Glomerular visceral epithelial cell (primary cell): ENCODE data around the gene NAPA.

ENCODE experiments used
- DNase-seq: peaks from one replicate; pipeline ENCODE4 v3.0.0-alpha.2; 2016; ENCODE audit errors: extremely low spot score

The NAPA gene

DNA sequence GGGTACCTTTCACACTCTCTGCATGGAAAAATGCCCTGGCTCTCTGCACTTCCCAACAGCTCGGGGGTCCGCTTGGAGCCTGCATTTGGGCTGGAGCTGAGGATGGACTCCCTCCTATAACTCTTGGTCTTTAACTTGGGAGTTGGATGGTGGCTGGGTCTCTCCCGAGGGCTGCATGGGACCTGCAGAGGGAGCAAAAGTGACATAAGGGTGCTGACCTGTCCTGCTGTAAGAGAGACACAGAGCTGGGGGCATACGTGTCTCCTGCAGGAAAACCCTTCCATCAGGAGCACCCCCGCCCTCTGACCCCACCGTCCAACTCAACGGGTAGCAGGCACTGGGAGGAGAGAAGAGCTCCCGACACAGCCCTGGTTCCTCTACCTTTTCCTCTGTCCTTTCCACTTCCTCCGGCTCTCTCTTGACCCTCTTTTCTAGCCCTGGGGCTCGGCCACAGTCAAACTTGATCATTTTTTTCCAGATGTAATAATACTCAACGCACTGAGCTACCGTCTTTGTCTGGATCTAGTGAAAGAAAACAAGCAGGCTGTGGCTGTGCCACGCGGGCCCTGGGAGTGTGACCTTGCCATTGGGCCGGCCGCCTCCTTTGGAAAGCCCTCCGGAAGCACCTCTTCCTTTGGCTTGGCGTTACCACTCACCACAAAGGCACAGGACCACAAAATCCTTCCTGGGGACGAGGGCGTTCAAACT lies 6.8 kb upstream of the NAPA start:
- DNase-seq: no peak

DNA sequence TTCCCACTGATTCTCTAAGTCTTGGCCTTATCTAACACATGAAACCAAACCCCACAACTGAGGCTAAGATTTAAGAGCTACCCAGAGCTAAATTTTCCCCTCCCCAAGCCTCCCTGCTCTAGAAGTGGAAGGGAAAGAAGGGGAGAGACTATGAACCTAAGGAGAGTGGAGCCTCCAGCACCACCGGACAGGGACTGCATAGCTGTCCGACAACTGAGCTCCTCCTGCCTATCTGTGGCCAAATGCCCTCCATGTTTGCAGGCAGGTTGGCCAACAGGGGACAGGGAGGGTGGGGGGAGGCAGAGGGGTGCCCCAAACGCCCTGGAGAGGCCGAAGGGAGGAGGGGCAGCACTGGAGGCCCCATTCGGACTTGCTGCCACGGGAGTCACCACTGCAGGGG lies 6.0 kb upstream of the NAPA start:
- DNase-seq: no peak

DNA sequence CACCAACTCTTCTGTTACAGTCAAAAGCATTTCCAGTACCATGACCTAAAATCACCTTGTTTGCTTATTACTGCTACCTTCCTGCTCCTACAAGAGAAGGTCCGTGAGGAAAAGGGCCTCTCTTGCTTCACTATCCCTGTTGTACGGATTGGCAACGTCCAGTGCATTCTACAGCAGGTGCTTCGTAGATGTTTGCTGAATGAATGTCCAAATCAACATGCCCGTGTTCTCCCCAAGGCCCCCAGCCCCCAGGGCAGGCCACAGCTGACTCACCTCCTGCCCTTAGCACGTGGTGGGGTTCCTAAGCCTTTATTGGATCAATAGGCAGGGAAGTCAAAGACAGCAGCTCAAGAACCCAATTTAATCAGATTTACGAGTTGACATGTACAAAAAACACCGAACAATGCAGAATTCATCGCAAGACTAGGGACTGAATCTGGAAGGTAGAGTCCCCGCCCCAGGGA lies 5.5 kb upstream of the NAPA start:
- no peak for DNase-seq

DNA sequence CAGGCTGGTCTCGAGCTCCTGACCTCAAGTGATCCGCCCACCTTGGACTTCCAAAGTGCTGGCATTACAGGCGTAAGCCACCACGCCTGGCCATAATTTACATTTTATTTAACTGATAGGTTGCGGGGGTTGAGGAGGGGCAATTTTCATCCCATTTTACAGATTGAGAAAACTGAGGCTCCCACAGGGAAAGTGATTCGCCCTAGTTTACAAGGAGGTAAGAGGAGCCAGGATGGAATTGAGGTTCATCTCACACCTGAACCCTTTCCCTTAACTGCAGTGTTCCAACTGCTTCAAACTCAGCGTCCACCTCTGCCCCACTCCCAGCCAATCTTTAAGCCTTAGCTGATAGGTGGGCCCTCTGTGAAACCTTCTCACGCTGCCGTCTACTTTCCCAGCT lies 4.0 kb upstream of the NAPA start:
- no peak for DNase-seq

DNA sequence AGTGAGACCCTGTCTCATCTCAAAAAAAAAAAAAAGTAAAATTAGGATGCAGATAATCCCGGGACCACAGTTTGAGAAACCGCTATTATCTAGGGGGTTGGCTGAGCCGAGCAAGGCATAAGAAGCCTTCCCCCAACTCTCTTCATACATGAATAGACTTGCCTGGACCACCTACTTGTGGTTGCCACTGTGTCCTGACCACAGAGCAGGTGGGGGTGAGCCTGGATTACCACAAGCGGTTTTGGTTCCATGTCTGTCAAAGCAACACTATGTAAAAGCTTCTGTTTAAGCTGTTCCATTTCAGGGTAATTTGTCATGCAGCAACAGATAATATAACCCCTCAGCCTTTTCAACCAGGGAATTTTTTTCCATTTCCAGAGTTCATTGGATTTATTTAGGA lies 3.3 kb upstream of the NAPA start:
- DNase-seq: peak; percentile 82

DNA sequence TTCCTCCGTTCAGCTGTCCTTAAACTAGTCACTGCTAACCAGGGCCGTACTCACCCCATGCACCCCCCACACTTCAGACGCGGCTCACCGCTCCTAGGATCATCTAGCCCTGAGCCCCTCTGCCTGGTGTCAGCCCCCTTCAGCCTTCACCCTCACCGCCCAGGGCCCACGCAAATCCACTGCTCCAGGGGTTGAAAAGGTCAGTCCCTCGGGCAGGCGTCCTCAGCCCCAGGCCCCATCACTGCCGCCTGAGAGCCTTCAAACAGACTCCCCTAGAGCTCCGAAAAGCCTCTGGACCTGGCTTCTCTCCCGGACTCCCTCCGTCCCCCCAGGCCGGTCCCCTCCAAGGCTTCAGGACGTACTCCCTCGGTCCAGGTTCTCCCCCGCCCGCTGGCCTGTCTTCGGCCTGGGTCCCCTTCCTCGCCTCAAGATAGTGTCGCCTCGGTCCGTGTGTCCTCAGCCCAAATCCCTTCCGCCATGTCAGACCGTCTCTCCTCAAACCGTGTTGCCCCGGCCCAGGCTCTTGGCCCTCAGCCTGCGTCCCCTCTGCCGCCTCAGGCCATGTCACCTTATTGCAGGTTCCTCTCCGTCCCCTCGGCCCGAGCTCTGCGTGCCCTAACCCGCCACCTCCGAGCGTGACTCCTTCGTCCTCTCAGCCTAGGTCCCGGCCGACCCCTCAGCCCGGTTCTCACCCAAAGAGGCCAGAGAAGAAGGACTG lies 553 bp downstream of the NAPA start:
- DNase-seq: no peak

DNA sequence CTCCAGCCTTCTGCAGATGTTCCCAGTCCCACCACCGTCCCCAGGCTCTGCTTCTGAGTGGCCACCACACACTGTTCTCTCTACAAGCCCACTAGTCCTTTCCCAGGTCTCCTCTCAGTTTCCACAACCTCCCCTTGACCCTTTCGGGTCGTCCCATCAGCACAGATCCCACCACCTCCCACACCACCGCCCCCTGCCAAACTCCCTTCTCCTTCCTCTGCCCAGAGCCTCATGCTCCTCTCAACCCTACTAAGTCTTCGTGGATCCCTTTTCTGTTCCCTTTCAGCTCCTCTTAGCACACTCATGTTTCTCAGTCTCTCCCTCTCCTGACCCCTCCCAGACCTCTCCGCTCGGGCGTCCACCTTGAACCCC lies 1.9 kb downstream of the NAPA start:
- no peak for DNase-seq

DNA sequence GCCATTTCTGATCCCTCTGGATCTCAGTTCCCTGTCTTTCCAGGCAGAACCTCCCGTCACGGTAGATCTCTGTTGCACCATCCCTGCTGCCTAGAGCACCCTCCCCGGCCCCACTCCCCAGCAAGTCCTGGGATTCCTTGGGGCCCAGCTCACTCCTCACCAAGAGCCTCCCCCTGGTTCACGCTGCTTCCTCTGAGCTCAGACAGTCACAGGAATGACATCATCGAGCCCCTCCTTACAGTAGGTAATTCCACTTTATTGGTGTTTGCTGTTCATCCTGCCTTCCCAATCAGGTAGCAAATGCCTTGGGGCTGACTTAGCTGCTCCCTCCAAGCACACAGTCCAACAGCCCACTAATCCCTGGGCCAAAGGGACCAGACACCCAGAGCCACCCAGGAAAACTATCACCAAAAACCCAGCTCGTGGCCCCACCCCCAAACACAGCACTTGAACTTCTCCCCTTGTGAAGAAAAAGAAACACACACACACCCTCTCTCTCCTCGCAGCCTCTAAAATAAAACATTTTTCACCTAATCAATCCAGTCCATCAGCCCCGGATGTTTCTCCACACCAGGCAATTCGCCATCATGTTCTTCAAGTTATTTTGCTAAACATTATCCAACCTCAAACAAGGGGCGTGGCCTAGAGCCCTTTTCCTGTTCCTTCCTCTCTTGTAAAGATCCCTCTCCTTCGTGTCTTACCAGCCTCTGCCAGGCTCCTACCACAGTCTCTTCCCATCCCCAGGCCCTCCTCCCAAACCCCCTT lies 2.5 kb downstream of the NAPA start:
- peak; percentile 59 for DNase-seq

DNA sequence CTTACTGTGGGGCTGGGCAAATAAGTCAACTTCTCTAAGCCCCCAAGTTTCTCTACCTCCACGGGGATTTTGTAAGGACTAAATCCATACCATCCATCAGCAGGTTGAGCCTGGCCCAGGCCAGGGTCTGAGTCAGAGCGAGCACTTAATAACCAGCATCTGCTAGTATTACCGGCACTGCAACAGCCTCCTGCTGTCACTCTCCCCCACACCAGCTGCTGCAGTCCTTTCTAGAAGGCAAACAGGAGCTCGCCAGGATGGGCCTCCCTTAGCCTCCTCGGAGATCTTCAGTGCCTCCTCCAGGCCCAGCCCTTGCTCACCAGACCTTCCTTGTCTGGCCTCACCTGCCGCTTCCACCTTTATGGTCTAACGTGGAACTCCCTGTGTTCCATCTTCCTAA lies 3.2 kb downstream of the NAPA start:
- no peak for DNase-seq

DNA sequence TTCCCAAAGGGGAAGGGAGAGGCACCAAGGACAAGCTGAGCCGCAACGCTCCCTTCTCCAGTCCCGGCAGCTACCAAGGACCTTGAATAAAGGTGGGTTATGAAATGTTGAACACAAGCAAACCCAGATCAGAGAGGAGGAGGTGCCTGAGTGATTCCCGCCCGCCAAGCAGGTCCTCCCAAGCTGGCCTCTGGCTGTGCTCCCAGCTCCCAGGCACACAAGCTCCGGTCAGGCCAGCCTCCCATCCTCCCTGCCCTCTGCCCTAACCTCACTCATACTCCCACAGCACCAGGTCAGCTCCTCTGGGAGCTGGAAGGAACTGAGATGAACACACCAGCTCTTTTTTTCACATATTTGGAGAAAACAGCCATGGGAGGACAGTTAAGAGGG lies 3.7 kb downstream of the NAPA start:
- DNase-seq: no peak

DNA sequence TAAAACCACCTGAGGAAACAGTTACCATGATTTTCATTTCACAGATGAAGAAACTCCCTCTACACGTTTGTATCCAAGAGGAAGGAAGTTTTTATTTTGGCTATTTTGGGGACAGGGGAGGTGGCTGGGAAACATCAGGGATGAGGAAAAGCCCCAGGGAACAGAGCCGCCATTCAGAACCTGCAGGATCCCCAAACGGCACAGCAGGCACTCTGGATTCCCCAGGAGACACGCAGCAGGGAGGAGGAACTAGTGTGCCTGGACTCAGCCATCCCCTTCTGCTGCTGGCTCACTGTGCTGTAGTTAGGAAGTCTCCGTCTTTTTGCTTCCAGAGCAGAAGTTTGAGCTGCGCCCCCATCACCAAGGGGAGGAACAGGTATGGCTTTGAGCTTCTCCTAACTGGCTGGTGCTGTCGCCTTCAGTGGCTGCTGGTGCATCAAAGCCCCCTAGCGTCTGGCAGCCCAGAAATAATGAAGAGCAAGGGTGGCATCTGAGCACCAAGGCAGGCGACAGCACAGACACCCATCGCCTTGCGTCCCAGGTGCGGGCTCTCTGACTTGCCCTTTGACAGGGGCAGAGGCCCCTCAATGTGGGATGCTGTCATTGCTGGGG lies 4.2 kb downstream of the NAPA start:
- DNase-seq: no peak

DNA sequence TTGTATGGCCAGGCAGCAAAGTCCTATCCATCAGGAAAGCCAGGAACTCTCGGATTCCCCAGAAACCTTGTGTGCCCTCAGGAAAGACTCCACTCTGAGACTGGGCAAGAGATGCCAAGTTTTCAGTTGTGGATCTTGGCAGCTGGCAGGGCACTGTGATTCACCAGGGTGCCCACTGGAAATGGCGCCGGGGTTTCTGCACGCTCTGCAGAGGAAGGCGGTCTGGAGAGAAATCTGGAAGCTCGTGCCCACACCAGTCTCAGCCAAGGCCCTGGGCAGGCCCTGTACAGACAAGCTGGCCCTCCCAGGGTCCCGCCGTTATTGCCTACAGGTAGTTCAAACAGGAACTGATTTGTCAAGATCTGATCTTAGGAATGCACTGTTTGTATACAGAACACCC lies 4.9 kb downstream of the NAPA start:
- DNase-seq: no peak

DNA sequence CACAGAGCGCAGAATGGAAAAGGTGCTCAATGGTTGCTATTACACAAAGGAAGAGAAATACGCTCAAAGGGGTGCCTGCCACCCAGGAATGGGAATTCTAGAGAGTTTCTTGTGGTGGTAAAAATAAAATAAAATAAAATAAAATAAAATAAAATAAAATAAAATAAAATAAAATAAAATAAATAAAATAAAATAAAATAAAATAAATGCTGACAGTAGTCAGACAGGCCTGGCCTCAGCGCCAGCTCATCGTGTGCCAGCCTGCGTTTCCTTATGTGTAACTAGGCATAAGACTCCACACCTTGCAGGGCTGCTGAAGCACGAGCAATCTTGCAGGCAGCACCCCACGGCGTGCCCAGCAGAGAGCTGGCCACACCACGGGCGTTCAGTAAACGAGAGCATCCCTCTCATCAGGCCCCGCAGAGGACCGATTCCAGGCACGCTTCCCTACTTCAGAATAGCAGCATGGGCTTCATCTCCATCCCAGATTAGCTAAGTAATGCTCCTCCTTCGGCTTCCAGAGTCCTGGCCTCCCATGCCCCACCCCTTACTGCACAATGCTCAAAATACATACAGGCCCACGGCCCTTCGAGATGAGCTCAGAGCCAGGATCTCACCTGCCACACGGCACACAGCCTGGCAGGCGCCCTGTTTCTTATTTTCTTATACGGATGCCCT lies 5.6 kb downstream of the NAPA start:
- DNase-seq: no peak

DNA sequence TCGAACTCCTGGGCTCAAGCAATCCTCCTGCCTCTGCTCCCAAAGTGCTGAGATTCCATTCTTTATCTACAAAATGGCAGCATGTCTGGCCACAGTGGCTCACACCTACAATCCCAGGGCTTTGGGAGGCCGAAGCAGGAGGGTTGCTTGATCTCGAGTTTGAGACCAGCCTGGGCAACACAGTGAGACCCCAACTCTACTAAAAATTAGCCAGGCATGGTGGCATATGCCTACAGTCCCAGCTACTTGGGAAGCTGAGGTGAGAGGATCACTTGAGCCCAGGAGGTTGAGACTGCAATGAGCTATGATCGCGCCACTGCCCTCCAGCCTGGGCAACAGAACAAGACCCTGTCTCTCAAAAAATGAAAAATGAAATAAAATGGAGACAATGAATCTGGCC lies 6.1 kb downstream of the NAPA start:
- DNase-seq: no peak

DNA sequence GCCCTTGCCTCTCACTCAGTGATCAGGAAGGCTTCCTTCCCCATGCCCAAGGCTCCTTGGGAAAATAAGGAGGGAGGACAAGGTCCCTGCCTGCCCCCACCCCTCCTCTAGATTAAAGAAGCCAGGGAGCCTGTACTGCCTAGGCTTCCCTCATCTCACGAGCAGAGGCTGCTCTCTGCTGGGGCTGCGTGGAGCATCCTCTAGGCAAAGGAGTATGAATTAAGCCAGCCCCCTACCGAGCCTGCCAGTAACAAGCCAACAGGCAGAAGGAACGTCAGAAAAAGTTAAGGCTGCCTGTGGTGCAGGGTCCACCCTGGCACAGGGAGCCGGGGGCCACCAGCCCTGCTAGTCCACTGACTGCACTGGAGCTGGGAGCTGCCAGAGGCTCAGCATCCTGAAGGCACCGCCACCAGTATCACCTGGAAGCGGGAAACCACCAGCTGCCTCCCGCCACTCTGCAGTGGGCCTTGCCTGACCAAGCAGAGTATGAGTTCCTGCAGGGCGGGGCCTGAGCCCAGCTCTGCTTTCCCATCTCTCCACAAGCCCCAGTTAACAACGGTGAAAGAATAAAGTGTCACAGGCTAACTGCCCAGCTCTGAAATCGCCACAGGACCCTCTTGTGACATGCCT lies 6.8 kb downstream of the NAPA start:
- DNase-seq: no peak

DNA sequence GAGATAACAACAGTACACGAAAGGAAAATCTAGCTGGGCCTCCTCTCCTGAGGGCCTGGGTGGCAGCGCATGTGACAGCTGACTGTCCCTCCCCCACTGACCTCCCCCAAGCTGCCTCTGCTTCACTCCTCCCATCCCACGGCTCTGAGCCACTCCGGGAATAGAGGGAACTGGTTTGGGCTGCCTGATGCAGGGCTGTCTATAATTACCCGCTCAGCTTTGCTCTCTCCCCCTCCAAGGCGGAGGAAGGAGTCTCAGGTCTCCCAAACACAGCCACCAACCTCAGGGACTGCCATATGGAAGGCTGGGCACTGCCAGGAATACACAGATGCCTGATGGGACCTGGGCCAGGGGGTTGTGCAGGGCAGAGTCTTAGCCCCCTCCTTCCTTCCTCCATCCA lies 7.9 kb downstream of the NAPA start:
- DNase-seq: no peak

DNA sequence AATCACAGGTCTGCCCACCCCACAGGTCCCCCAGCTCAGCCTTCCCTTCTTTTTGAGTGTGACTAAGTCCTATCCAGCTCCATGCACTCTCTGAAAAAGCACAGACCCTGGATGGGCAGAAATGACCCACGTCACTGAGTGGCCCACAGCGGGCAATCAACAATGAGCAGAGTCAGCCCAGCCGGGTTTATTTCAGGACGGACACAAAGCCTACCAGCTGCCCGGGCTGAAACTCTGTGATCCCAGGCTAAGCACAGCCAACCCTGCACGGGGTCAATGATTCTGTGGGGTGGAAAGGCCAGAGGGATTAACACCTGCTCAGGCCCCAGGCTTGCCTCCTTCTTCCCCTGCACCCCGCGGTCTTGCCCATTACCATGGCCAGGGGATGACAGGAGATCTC lies 8.4 kb downstream of the NAPA start:
- DNase-seq: no peak

DNA sequence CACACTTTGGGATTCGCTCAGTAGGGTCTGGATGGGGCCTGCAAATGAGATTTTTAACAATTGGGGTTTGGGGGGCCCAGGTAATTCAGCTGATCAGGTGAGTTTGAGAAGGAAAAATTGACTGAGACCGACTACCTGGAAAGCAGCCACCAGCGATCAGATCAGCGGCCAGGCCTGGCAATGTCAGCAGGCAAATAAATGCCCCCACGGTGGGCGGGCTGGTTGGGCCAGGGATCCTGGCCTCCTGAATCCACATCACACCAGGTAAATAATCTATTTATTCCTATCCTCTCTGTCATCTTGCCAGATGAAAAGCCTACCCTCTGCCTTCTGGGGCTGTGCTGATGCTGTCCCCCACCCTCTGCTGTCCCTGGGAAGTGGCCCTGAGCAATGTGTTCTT lies 9.4 kb downstream of the NAPA start:
- no peak for DNase-seq

DNA sequence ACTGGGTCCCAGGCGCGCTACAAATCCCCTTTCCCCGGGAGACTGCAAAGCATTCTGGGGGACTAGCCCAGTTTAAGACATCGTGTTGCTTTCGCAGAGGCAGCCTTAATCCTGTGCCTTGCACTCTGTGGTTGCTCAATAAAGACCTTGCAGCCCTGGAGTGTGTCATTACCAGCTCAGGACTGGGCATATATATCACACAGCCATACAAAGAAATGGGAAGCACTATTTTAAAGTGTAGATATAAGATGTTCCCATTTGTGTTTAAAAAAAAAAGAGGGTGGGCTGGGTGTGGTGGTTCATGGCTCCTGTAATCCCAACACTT lies 11.1 kb downstream of the NAPA start:
- no peak for DNase-seq

DNA sequence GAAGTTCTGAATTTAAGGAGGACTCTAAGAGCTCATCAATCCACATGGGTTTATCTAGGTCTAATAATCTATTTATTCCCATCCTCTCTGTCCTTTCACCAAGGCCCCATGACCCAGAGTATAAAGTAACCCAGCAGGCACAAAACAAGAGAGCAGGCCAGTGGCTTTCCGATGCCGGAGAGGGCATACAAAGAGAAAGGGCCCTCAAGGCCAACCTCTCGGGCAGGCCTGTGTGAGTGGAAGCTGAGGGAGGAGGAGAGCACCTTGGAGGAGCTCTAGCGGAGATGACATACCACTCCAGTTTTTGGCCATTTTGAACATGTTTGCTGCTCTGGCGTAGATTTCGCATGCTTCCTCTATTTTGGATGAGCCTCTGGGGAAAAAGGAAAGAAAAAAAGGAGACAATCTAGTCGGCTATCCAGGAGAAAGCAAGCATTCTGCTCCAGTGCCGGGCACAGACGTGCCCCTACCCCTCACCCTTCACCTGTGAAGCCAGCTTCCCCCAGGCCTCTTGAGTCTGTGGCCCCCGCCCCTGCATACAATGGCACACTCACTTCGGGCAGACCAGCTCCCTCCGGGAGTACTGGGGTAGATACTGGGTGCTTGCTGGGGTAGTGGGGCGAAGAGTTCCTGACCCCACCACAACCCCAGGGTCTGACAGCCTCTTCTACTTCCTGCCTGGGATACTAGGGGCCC lies 11.6 kb downstream of the NAPA start:
- DNase-seq: no peak
